OCI-LY7 (cell line): ENCODE data around the gene ADD1. TPM values are rescaled to one million over a fixed set of nuclear protein-coding genes. Genes with fewer than 3 reads are reported as not detected.

ENCODE experiments used
- BruUV-seq: library from RNA; stranded (reverse); fragments of 400-500 nt; replicated peaks from 2 replicates; lab custom pipeline; 2021; lab: Mats Ljungman, UMichigan
- CTCF ChIA-PET: fragments of 300-600 bp; sonication (Branson Sonifier 250); formaldehyde crosslinking; loops from one replicate; lab custom pipeline; 2022; ENCODE audit warnings: antibody characterized with exemption; ENCODE audit not compliant: unreplicated experiment; lab: Charles Lee
- POLR2A ChIA-PET: fragments of 300-600 bp; sonication (Branson Sonifier 250); formaldehyde crosslinking; loops from one replicate; lab custom pipeline; 2022; ENCODE audit warnings: antibody characterized with exemption; lab: Charles Lee
- DNase-seq: peaks from one replicate; pipeline ENCODE4 v3.0.0-alpha.2; 2015; ENCODE audit warnings: low spot score
- H2AFZ ChIP-seq: fragments of 200-600 bp; sonication (generic), shearing (Covaris generic); 2 replicates; pipeline ENCODE4 v1.6.1; 2014; ENCODE audit warnings: mild to moderate bottlenecking, antibody characterized with exemption, low read length, moderate library complexity
- H3K27ac ChIP-seq: fragments of 200-600 bp; sonication (generic); 2 replicates; pipeline ENCODE4 v1.5.1; 2014; ENCODE audit warnings: mixed run types, low read depth, mild to moderate bottlenecking, moderate library complexity, low read length, inconsistent platforms; ENCODE audit not compliant: poor library complexity, severe bottlenecking
- H3K36me3 ChIP-seq: fragments of 200-600 bp; sonication (generic); 2 replicates; pipeline ENCODE4 v1.6.1; 2014; ENCODE audit warnings: mild to moderate bottlenecking, antibody characterized with exemption, low read length, moderate library complexity, mixed read lengths; ENCODE audit not compliant: insufficient read depth
- H3K4me1 ChIP-seq: fragments of 200-600 bp; sonication (generic); 2 replicates; pipeline ENCODE4 v1.5.1; 2014; ENCODE audit warnings: mild to moderate bottlenecking, low read length; ENCODE audit not compliant: insufficient read depth, poor library complexity, severe bottlenecking
- H3K4me2 ChIP-seq: fragments of 200-600 bp; sonication (generic); 2 replicates; pipeline ENCODE4 v1.6.1; 2014; ENCODE audit warnings: mild to moderate bottlenecking, low read length
- H3K4me3 ChIP-seq: fragments of 200-600 bp; sonication (generic); 2 replicates; pipeline ENCODE4 v1.5.1; 2014; ENCODE audit warnings: mild to moderate bottlenecking, low read depth, low read length; ENCODE audit not compliant: poor library complexity, severe bottlenecking
- H3K79me2 ChIP-seq: fragments of 200-600 bp; sonication (generic); 2 replicates; pipeline ENCODE4 v1.6.1; 2016; ENCODE audit warnings: low read depth, mild to moderate bottlenecking, low read length, moderate library complexity, mixed read lengths; ENCODE audit not compliant: insufficient read depth
- H3K9me2 ChIP-seq: fragments of 200-600 bp; sonication (generic); 2 replicates; pipeline ENCODE4 v1.6.1; 2016; ENCODE audit warnings: mild to moderate bottlenecking, low read length, mixed read lengths; ENCODE audit not compliant: insufficient read depth
- H3K9me3 ChIP-seq: fragments of 200-600 bp; sonication (generic); 2 replicates; pipeline ENCODE4 v1.6.1; 2014; ENCODE audit warnings: mild to moderate bottlenecking, mixed run types, low read length, mixed read lengths
- H4K20me1 ChIP-seq: fragments of 200-600 bp; sonication (generic); 2 replicates; pipeline ENCODE4 v1.6.1; 2014; ENCODE audit warnings: mild to moderate bottlenecking, antibody characterized with exemption, low read length, moderate library complexity, mixed read lengths; ENCODE audit not compliant: insufficient read depth
- CTCF ChIP-seq: fragments of 200-600 bp; sonication (generic); conservative IDR thresholded peaks from 2 replicates; pipeline ENCODE4 v1.5.1; 2014; ENCODE audit warnings: mild to moderate bottlenecking, antibody characterized with exemption, low read length, moderate library complexity, mixed read lengths
- EZH2phosphoT487 ChIP-seq: fragments of 200-600 bp; sonication (generic); IDR thresholded peaks from 2 replicates; pipeline ENCODE4 v1.6.1; 2018; ENCODE audit warnings: low read depth, borderline replicate concordance, mild to moderate bottlenecking, mixed run types, antibody characterized with exemption, low read length, moderate library complexity, mixed read lengths
- intact Hi-C: fragments of 100-400 bp; cut with micrococcal nuclease; formaldehyde crosslinking; loops from one replicate; pipeline ENCODE4 v1.10.0; 2022; ENCODE audit not compliant: unreplicated experiment
- total RNA-seq, 2 experiments: library from RNA; depleted of rRNA in 1 of 2; stranded (reverse); fragments of >200 nt in 1 of 2; shearing (Covaris generic) in 1 of 2; gene quantifications; 2 replicates each; pipeline ENCODE4 v1.2.3, GENCODE V29; 2014 to 2022

Gene ADD1
- total RNA-seq, 2 experiments from 2014 or later, result 85.3 to 108 TPM

- ChIA-PET POLR2A (interaction anchor here (0.6 to 0.7 kb wide), 2 partner anchors 13 to 158 kb away, joined by 3 to 4 read pairs; no protein-coding TSS in a partner anchor), CTCF (interaction anchor here (0.6 kb wide), 1 partner anchor 13 kb away, joined by 3 read pairs; no protein-coding TSS in a partner anchor)
- peaks cover 95% of the 10 kb centered on the region for H3K36me3 ChIP-seq
- no peaks in the 10 kb centered on the region for H3K79me2 ChIP-seq
- H3K9me2 ChIP-seq, result no peaks in the 10 kb centered on the region
- TF ChIP-seq CTCF, result no peak
- no peak for TF ChIP-seq EZH2phosphoT487
- intact Hi-C loops, result no loop called here
- H3K4me2 ChIP-seq, result no peak overlapping the region
- H3K4me1 ChIP-seq, result no peaks in the 10 kb centered on the region
- H3K4me3 ChIP-seq, result no peak overlapping the region
- H3K9me3 ChIP-seq, result no peaks in the 10 kb centered on the region
- H4K20me1 ChIP-seq, result no peaks in the 10 kb centered on the region
- no TSS peak for BruUV-seq
- no peak overlapping the region for H2AFZ ChIP-seq
- H3K27ac ChIP-seq, result no peak overlapping the region
- no peak for DNase-seq
Observed at GRCh38 chr4:2943364-2944090, 99.9 kb downstream of the ADD1 start.

GRCh38 chr4:2944091-2944482 is 100.4 kb downstream of the ADD1 start:
- CTCF ChIA-PET, result no interaction called here
- H3K9me2 ChIP-seq, result no peaks in the 10 kb centered on the region
- H2AFZ ChIP-seq, result no peak overlapping the region
- peaks cover 95% of the 10 kb centered on the region for H3K36me3 ChIP-seq
- intact Hi-C loops, result no loop called here
- POLR2A ChIA-PET, result interaction anchor here (0.6 to 0.7 kb wide), 2 partner anchors 14 to 159 kb away, joined by 3 to 4 read pairs; no protein-coding TSS in a partner anchor
- no peak overlapping the region for H3K4me2 ChIP-seq
- no TSS peak for BruUV-seq
- no peaks in the 10 kb centered on the region for H3K79me2 ChIP-seq
- TF ChIP-seq CTCF (no peak), EZH2phosphoT487 (no peak)
- H3K4me3 ChIP-seq, result no peak overlapping the region
- H4K20me1 ChIP-seq, result no peaks in the 10 kb centered on the region
- DNase-seq, result no peak
- H3K27ac ChIP-seq, result no peak overlapping the region
- no peaks in the 10 kb centered on the region for H3K9me3 ChIP-seq
- H3K4me1 ChIP-seq, result no peaks in the 10 kb centered on the region
